Loucy (cell line): ENCODE measurements around the gene ATP1A3.

Experiments
- H2AFZ ChIP-seq: fragments of 200-600 bp; sonication (generic); 2 replicates; pipeline ENCODE4 v1.6.0; 2016; ENCODE audit warnings: antibody characterized with exemption, mild to moderate bottlenecking, low read length, moderate library complexity
- H3F3A ChIP-seq: fragments of 200-600 bp; 2 replicates; pipeline ENCODE4 v1.6.0; 2016; ENCODE audit warnings: antibody characterized with exemption, low read depth, mild to moderate bottlenecking
- H3K27me3 ChIP-seq: fragments of 200-600 bp; sonication (generic); 2 replicates; pipeline ENCODE4 v1.6.1; 2014; ENCODE audit warnings: low read length, mild to moderate bottlenecking; ENCODE audit not compliant: insufficient read depth, poor library complexity, severe bottlenecking
- H3K36me3 ChIP-seq: fragments of 200-600 bp; sonication (generic); 2 replicates; pipeline ENCODE4 v1.6.1; 2016; ENCODE audit warnings: low read length; ENCODE audit not compliant: insufficient read depth
- H3K4me1 ChIP-seq: fragments of 200-600 bp; sonication (generic); 2 replicates; pipeline ENCODE4 v1.5.1; 2014; ENCODE audit warnings: low read length, mild to moderate bottlenecking; ENCODE audit not compliant: insufficient read depth, poor library complexity, severe bottlenecking
- H3K4me2 ChIP-seq: fragments of 200-600 bp; sonication (generic); 2 replicates; pipeline ENCODE4 v1.6.0; 2014; ENCODE audit warnings: antibody characterized with exemption, low read length, low read depth, mild to moderate bottlenecking; ENCODE audit not compliant: poor library complexity, severe bottlenecking
- H3K4me3 ChIP-seq: fragments of 200-600 bp; sonication (generic); 2 replicates; pipeline ENCODE4 v1.5.1; 2014; ENCODE audit warnings: low read length, mild to moderate bottlenecking, mixed read lengths; ENCODE audit not compliant: poor library complexity, severe bottlenecking
- H3K79me2 ChIP-seq: fragments of 200-600 bp; sonication (generic); 2 replicates; pipeline ENCODE4 v1.6.1; 2014; ENCODE audit warnings: low read length; ENCODE audit not compliant: insufficient read depth
- H3K9ac ChIP-seq: fragments of 200-600 bp; sonication (generic); 2 replicates; pipeline ENCODE4 v1.6.0; 2014; ENCODE audit warnings: mild to moderate bottlenecking, low read depth, low read length, moderate library complexity; ENCODE audit not compliant: poor library complexity, severe bottlenecking
- H3K9me2 ChIP-seq: fragments of 200-600 bp; sonication (generic); replicated peaks from 2 replicates; pipeline ENCODE4 v1.6.1; 2016; ENCODE audit warnings: low read depth, low read length, mixed read lengths
- H3K9me3 ChIP-seq: fragments of 200-600 bp; sonication (generic); 2 replicates; pipeline ENCODE4 v1.6.1; 2014; ENCODE audit warnings: mild to moderate bottlenecking, antibody characterized with exemption, low read length, low read depth; ENCODE audit not compliant: insufficient read depth
- H4K20me1 ChIP-seq: fragments of 200-600 bp; sonication (generic); 2 replicates; pipeline ENCODE4 v1.6.0; 2014; ENCODE audit warnings: antibody characterized with exemption, low read length, mild to moderate bottlenecking; ENCODE audit not compliant: insufficient read depth, poor library complexity, severe bottlenecking
- CTCF ChIP-seq: fragments of 200-600 bp; sonication (generic); conservative IDR thresholded peaks from 2 replicates; pipeline ENCODE4 v1.5.1; 2014; ENCODE audit warnings: mild to moderate bottlenecking, antibody characterized with exemption, low read length
- EZH2phosphoT487 ChIP-seq: fragments of 200-600 bp; IDR thresholded peaks from 2 replicates; pipeline ENCODE4 v1.6.1; 2018; ENCODE audit warnings: antibody characterized with exemption, mild to moderate bottlenecking, moderate library complexity, borderline replicate concordance

The ATP1A3 gene

GRCh38 chr19:41930322-41930722 lies 63.7 kb downstream of the ATP1A3 start:
- Histone ChIP-seq H4K20me1 (no peaks in the 10 kb centered on the region), H3K36me3 (no peaks in the 10 kb centered on the region), H3K4me2 (no peak overlapping the region), H3K9me3 (no peaks in the 10 kb centered on the region), H3K9ac (no peak overlapping the region), H3K79me2 (peaks cover 10% of the 10 kb centered on the region; the same call in 1 of the 2 replicates), H3F3A (no peaks in the 10 kb centered on the region), H3K4me3 (no peak overlapping the region), H3K9me2 (no peaks in the 10 kb centered on the region), H2AFZ (no peak overlapping the region), H3K27me3 (no peaks in the 10 kb centered on the region), H3K4me1 (peaks cover 29% of the 10 kb centered on the region)
- TF ChIP-seq EZH2phosphoT487 (no peak), CTCF (no peak)

GRCh38 chr19:41929536-41930071 lies 64.4 kb downstream of the ATP1A3 start:
- Histone ChIP-seq H3K9ac (peak overlapping the region; percentile 88), H3K9me3 (no peaks in the 10 kb centered on the region), H3K9me2 (no peaks in the 10 kb centered on the region), H3K4me3 (peak overlapping the region; percentile 98), H3K4me1 (peaks cover 24% of the 10 kb centered on the region), H3K4me2 (peak overlapping the region; percentile 97), H4K20me1 (no peaks in the 10 kb centered on the region), H3K27me3 (no peaks in the 10 kb centered on the region), H3K36me3 (no peaks in the 10 kb centered on the region), H2AFZ (no peak overlapping the region), H3F3A (no peaks in the 10 kb centered on the region), H3K79me2 (peaks cover 10% of the 10 kb centered on the region; the same call in 1 of the 2 replicates)
- TF ChIP-seq CTCF (no peak), EZH2phosphoT487 (no peak)

- H3K4me1 ChIP-seq: peaks cover 17% of the 10 kb centered on the region
- peak overlapping the region; percentile 98 for H3K4me3 ChIP-seq
- peaks cover 10% of the 10 kb centered on the region; the same call in 1 of the 2 replicates for H3K79me2 ChIP-seq
- no peaks in the 10 kb centered on the region for H3K27me3 ChIP-seq
- H3K36me3 ChIP-seq: no peaks in the 10 kb centered on the region
- H2AFZ ChIP-seq: peak overlapping the region; percentile 94
- TF ChIP-seq EZH2phosphoT487: no peak
- no peak for TF ChIP-seq CTCF
- no peaks in the 10 kb centered on the region for H3K9me3 ChIP-seq
- no peaks in the 10 kb centered on the region for H3K9me2 ChIP-seq
- H3F3A ChIP-seq: no peaks in the 10 kb centered on the region
- peak overlapping the region; percentile 97 for H3K4me2 ChIP-seq
- no peaks in the 10 kb centered on the region for H4K20me1 ChIP-seq
- peak overlapping the region; percentile 88 for H3K9ac ChIP-seq
Measured at GRCh38 chr19:41928754-41929535, 65.1 kb downstream of the ATP1A3 start.
